Central memory CD4-positive, alpha-beta T cell (primary cell): ENCODE measurements around the gene GSE1.

Experiments
- DNase-seq: peaks from one replicate; pipeline ENCODE4 v3.0.0; 2022

GSE1 gene

GRCh38 chr16:85636234-85636812 is 23.2 kb downstream of the GSE1 start:
- DNase-seq: no peak

- DNase-seq: no peak
Measured at GRCh38 chr16:85637061-85637807, 24.1 kb downstream of the GSE1 start.

GRCh38 chr16:85637808-85638647 is 24.9 kb downstream of the GSE1 start:
- DNase-seq: no peak

- no peak for DNase-seq
Measured at GRCh38 chr16:85638695-85639409, 25.7 kb downstream of the GSE1 start.

- no peak for DNase-seq
Measured at GRCh38 chr16:85639529-85640253, 26.6 kb downstream of the GSE1 start.

GRCh38 chr16:85640254-85640558 is 27.1 kb downstream of the GSE1 start:
- DNase-seq: no peak

- DNase-seq: no peak
Measured at GRCh38 chr16:85640585-85640984, 27.5 kb downstream of the GSE1 start.

GRCh38 chr16:85641305-85641704 is 28.2 kb downstream of the GSE1 start:
- DNase-seq: no peak

GRCh38 chr16:85641776-85642176 is 28.7 kb downstream of the GSE1 start:
- no peak for DNase-seq

- DNase-seq: no peak
Measured at GRCh38 chr16:85642762-85643358, 29.7 kb downstream of the GSE1 start.

GRCh38 chr16:85643631-85644030 is 30.5 kb downstream of the GSE1 start:
- DNase-seq: no peak

- DNase-seq: no peak
Measured at GRCh38 chr16:85644093-85644712, 31.1 kb downstream of the GSE1 start.

GRCh38 chr16:85645021-85645589 is 32.0 kb downstream of the GSE1 start:
- DNase-seq: no peak

GRCh38 chr16:85646358-85646907 is 33.3 kb downstream of the GSE1 start:
- DNase-seq: no peak

GRCh38 chr16:85646976-85647375 is 33.9 kb downstream of the GSE1 start:
- no peak for DNase-seq

GRCh38 chr16:85648070-85648714 is 35.1 kb downstream of the GSE1 start:
- DNase-seq: no peak

GRCh38 chr16:85648805-85649204 is 35.7 kb downstream of the GSE1 start:
- no peak for DNase-seq

- DNase-seq: no peak
Measured at GRCh38 chr16:85649411-85650134, 36.5 kb downstream of the GSE1 start.

- no peak for DNase-seq
Measured at GRCh38 chr16:85650135-85650843, 37.2 kb downstream of the GSE1 start.
